Erythroblast (primary cell): ENCODE data around the gene POTEM.
"Not testable (repeated sequence)": the region's sequence is repeated elsewhere in the genome, so short reads cannot be mapped to it uniquely, and the experiment has no call there.

Source experiments
- GATA1 ChIP-seq: IDR thresholded peaks from 2 replicates; pipeline ENCODE4 v1.6.1; 2011; ENCODE audit warnings: low read depth, mild to moderate bottlenecking, control low read depth, low read length, moderate library complexity
- POLR2A ChIP-seq: IDR thresholded peaks from 2 replicates; pipeline ENCODE4 v1.6.1; 2011; ENCODE audit warnings: mild to moderate bottlenecking, low read length

DNA sequence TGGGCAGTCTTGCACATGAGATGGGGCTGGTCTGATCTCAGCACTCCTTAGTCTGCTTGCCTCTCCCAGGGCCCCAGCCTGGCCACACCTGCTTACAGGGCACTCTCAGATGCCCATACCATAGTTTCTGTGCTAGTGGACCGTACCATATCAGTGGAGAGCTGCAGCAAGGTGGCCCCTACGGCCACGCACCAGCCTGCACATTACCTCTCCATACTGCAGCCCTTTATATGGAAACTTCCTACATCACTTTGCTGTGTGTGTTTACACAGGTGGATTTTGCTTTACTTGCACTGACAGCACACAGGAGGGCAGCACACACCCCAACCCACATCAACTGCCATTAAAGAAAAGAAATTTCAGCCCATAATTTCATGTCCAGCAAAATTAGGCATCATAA lies 35.3 kb downstream of the POTEM start:
- not testable (repeated sequence) for TF ChIP-seq POLR2A, GATA1
